ENCODE results near the gene HOXD4.

The HOXD4 gene

DNA sequence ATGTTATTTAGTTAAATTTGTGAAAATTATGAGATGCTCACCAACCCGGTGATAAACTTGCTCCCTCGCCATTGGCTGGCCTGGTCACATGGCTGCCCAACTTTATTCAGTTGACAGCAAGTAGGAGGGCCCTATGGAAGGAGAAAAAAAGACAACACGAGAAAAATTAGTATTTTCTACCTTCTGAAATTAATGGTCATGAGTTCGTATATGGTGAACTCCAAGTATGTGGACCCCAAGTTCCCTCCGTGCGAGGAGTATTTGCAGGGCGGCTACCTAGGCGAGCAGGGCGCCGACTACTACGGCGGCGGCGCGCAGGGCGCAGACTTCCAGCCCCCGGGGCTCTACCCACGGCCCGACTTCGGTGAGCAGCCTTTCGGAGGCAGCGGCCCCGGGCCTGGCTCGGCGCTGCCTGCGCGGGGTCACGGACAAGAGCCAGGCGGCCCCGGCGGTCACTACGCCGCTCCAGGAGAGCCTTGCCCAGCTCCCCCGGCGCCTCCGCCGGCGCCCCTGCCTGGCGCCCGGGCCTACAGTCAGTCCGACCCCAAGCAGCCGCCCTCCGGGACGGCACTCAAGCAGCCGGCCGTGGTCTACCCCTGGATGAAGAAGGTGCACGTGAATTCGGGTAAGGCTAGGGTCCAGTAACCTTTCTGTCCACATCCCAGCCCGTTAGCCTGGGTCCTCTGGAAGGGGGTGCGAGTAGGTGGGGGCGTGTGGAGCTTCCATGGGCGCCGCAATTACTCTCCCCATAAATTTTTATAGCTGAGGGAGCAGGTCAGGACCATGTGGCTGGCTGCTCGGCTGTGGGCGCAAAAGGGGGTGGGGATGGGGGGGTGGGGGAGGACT, at the start of gene HOXD4:
Gene HOXD4, plus strand, starts transcription at position 109 of the 846 bp plus-strand sequence. Its CDS starts 84 bp downstream, at position 193.
- no peak for DNase-seq

DNA sequence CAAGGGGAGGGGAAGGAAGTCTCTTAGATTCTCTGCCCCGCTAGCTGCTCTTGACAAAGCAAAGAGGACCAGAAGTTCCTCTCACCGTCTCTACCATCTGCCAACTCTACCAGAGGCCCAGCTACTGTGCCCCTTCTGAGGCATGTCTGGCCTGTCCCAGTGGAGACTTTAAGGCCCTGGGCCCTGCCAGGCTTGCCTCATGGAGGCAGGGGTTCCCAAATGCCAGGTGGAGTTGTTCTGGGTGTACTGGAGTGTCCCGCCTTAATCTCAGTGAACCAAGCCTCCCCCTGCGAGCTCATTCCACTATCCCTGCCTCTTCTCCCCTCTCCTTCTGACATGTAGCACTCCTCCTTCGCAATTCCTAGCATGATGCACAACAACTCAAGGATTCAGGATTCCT, 49.5 kb upstream of the HOXD4 start:
- DNase-seq = no peak

DNA sequence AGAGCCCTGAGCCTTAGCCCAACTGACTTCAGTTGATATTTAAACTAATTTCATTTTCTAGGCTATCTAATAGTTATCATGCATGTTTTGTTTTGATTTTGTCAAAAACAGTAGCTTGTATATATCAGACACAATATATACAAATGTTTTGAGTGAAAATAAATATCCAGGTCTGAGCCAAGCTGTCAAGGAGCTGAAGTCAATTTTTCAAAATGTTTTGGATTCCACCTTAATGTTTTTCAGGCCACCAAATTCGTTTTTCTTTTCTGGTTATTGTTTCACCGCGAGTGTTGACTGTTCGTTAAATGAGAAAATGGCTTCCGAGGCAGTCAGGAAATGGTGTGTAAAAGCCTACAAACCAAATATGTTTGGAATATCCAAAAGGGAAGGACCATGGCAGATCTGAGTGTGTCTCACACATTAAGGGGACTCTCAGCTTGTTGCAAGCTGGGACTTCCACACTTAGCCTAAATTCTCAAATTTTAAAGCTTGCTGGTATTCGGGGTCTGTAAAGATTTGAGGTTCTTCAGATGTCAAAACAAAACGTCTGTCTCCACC, 49.0 kb upstream of the HOXD4 start:
- DNase-seq = no peak

DNA sequence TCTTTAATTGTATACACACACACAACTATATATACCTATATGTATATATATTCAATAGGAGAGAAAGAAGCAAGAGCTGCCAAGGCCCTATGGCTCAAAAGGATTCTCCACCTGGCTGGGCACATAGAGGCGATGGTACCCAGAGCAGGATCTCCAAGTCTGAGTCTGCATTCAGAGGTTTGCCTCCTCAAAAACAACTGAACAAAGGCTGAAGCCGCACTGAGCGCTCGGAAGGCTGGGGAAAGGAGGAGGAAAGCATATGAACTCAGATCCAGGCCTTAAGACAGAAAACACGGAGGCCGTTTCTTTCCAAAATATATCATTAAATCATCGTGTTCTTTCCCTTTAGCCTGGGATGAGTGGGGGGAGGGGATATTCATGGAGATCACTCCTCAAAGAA, 48.2 kb upstream of the HOXD4 start:
- DNase-seq = no peak

DNA sequence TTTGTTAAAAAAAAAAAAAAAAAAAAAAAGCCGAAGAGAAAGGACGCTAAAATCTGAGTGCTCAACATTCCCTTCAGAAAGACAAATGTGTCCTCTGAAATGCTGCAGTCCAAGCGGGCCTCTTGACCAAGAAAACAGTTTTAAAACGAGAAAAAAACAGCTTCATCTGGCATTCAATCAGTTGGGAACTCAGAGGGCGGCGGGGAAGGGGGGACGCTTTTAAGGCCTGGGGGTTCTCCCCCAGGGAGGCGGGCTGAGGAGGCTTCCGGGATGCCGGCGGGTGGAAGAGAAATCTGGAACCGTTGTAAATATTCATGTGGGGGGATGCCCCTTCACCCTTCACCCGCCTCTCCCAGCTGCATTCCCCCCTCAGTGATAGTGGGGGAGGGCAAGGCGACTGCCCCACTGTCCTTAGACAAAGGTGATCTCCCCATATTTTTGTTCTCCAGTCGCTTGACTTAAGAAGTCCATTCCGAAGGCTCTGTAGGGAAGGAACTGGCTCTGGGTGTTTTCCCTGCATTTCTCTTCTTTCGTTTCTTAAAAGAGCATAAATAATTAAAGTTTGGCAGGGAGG, 47.5 kb upstream of the HOXD4 start:
- no peak for DNase-seq

DNA sequence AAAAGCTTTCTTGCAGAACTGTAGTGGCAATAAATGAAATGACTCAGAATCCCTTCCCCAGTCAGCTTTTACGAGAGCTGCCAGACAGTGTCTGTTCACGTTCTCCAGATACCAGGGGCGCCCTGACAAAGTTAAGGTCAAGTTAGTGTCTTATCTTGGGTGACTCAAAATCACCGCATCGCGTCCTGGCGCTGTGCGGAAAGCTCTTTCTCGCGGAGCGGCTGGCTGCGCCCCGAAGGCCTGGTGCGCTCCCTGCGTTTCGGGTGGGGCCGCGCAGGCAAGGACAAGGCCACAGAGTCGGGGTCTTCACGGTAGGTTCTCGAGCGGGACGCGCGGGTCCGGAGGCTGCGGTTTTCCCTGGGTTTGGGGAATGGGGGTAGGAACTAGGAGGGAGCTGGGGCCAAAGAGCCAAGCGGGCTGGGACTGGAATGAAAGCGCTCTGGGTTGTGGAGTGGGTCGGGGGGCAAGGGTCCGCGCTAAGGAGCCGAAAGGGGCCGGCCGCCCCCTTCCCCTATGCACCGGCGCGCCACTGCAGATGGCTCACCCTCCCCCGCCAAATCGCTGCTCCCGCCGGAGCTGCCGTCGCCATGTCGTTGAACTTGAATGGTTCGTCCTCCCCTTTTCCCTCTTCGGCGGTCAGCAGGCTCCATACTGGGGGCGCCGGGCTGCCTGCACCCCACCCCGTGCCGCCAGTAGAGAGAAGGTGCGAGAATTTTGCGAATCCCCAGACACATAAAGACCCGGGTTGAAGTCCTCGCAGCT, 46.9 kb upstream of the HOXD4 start:
- no peak for DNase-seq

DNA sequence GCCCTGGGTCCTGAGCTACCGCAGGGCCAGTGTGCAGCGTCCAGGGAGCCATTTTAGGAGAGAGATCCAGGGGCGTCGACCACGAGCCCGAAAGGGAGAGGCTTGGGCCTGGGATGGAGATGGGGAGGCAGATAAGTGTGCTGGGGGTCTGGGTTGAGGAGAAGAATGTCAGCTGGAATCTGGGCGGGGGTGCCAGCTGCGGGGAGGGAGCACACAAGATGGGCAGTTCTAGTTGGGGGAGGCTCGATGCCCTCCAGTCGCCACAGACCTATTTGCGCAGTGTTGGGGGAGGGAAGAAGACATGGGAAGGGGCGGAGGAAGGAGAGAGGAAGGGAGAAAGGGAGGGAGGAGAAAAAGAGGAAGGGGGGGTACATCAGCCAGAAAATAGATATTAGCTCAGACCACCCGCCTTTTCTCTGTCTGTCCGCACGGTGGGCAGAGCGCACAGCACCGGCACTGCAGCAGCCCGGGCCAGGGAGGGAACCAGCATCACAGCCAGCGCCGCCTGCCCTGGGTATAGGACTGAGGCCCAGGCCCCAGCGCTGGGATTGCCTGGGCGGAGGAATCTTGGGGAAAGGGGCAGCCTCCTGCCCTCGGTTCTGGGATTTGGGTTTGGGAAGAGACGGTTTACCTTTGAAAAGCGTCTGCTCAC, 46.1 kb upstream of the HOXD4 start:
- DNase-seq = no peak

DNA sequence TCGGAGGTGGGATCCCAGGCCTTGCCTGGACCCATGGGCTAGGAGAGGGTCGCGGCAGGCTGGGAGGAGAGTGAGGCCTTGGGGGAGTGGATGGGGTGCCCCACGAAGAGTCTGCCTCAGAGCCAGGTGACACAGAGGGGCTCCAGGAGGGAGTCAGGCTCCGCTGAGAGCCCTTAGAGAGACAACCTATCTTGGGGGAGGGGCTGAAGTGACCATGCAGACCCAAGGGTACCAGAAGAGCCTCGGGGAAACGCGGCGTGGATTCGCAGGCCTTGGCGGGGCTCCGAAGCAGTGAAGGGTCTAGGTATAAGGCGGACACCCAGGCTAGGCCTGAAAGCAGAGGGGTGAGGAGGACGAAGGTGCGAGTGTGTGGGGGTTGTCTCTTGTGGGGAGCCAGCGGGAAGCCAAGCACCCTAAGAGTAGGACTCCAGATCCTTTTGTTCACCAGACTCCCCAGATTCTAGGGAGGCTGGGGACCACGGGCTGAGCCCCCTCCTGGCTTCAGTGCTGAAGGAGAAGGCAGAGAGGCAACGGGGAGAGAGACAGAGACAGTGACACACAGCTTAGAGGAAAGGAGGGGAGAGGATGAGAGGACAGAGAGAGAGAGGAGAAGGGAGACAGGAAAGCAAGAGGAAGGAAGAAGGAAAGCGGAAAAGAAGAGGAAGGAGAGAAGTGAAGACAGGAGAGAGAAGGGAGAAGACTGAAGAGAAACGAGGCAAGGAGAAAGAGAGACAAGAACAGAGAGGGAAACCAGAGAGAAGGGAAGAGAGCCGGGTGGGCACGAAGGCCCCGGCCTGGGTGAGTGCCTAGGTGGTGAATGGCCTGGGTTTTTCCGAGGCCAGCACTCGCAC, 45.4 kb upstream of the HOXD4 start:
- DNase-seq = no peak

DNA sequence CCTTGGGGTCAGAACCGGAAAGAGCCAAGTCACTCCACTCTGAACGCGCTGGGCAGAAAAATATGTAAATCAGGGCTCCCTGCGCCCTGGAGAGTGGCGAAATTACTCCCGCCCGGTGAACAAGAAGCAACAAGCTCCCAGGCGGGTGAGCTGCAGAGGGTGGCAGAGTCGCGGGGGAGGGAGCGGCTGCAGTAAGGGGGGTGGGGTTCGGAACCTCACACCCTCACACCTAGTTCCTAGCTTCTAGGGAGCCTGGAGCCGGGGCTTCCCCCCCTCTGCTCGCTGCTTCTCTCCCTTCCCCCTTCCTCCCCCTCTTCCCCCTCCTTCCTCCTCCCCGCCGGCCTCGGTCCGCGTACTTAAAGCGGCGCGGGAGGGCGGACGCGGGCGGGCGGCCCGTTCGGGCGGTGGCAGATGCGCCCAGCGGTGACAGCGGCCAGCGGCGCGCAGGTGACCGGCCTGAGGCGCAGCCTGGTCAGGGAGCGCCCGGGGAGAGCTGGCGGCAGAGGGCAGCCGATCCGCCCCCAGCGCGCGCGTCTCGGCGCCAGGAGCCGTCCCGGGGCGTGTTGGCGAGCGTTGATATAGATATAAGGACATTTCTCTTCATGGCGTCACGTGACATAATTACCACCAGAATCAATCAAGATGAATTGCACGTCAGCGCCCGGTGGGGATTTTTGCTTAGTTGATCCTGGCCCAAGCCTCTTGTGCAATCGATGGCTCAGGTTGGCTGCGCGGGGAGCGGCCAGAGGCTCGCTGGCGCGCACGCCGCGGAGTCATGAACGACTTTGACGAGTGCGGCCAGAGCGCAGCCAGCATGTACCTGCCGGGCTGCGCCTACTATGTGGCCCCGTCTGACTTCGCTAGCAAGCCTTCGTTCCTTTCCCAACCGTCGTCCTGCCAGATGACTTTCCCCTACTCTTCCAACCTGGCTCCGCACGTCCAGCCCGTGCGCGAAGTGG, 44.5 kb upstream of the HOXD4 start, which contains the start of gene HOXD11:
Gene HOXD11, plus strand, starts transcription at position 700 of the 959 bp plus-strand sequence. Its CDS starts 76 bp downstream, at position 776.
- no peak for DNase-seq

DNA sequence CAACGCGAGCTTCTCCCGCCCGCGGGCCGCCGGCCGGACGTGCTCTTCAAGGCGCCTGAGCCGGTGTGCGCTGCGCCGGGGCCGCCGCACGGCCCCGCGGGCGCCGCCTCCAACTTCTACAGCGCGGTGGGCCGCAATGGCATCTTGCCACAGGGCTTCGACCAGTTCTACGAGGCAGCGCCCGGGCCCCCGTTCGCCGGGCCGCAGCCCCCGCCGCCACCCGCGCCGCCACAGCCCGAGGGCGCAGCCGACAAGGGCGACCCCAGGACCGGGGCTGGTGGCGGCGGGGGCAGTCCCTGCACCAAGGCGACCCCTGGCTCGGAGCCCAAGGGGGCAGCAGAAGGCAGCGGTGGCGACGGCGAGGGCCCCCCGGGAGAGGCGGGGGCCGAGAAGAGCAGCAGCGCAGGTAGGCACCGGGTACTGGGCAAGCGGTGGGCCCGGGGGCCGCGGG, 43.6 kb upstream of the HOXD4 start:
- DNase-seq = no peak

DNA sequence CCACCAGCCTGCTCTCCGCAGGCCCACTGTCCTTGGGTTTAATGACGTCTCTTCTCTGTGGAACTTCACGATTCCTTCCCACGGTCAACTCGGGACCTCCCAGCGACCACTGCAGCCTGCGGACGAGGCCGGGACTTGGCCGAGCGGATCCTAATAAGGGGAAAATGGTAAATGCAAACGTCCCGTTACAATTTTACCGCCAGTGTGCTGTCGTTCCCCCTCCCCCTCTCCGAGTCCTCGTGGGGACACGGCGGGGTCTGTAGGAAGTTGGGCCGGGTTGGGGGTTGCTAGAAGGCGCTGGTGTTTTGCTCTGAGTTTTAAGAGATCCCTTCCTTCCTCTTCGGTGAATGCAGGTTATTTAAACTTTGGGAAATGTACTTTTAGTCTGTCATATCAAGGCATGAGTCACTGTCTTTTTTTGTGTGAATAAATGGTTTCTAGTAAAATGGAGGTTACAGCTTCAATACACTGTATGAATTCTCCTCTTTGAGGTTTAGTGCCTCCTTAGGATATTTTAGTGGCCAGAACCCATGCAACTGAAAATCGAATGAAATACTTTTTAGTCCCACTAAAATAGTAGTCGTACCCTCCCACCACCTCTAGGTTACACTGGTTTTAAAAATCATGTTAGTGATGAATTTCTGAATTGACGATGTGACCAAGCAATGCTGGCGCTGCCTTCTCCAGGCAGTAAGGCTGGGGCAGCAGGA, 42.0 kb upstream of the HOXD4 start:
- DNase-seq = no peak

DNA sequence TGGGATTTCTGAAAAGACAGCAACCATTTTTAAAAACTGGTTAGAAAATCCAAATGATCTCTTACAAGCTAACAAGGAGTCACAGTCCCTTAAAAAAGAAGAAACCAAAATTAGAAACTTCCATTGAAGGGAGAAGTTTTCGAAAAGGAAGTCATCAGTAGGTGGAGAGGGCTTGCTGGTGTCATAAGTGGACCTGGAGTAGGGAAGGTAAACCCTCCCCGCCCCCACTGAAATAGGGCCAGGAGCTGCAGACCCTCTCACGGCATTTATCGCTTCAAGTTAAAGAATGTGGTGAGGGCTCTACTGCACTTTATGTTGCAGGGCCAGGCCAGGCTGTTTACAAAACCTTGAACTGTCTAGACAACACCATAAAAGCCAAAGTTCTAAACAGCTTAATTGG, 41.4 kb upstream of the HOXD4 start:
- DNase-seq = no peak

DNA sequence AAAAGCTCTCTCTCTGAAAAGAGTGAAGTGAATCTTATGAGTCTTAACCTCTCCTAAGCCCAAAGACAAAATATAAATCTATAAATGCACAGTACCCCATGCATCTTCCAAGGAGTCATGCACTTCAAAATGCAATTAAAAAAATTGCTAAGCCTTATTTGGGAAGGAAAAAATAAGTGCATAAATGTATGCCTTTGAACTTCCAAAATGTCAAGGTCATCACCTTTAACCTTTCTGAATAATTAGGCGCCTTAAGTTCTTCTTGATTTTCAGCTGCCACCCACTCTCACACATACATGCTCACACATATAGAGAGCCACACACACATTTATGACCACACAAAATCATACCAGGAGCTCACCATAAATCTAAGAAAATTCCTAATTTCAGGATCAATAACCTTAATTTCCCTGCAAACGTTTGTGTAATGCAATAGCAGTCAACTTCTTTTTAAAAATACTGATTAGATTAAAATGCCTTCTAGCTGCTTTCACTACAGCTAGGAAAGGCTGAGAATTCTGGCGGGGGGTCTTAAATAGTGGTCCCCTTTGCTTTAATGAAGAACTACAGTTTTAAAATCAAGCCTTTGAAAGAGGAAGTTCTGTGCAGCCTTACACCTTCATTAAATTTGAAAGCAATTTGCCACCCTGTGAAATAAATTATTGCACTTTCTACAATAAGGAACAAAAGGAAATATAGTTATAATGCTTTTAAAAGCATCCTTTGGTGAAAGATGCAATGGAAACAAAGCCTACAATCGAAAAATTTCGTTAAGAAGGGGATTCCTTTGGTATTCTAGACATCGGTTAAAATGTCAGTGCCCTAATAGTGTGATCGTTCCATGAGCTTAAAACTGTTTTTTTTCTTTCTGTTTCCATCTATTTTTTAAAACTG, 40.7 kb upstream of the HOXD4 start:
- no peak for DNase-seq

DNA sequence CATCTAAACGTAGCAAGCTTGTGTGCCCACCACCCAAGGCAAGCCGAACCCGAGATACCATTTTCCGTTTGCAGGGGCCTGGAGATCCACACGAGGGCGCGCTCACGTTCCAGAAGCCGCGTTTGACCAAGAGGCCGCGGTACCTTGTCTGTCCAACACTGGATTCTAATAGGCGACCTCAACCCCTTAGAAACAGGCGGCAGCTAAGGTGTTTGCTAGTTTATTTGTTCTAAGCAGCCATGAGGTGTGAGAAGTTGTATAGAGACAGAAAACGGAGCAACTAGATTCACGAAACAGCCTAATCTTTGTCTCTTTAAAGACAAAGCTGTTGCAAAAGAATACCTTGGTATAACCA, 40.1 kb upstream of the HOXD4 start:
- DNase-seq = no peak

DNA sequence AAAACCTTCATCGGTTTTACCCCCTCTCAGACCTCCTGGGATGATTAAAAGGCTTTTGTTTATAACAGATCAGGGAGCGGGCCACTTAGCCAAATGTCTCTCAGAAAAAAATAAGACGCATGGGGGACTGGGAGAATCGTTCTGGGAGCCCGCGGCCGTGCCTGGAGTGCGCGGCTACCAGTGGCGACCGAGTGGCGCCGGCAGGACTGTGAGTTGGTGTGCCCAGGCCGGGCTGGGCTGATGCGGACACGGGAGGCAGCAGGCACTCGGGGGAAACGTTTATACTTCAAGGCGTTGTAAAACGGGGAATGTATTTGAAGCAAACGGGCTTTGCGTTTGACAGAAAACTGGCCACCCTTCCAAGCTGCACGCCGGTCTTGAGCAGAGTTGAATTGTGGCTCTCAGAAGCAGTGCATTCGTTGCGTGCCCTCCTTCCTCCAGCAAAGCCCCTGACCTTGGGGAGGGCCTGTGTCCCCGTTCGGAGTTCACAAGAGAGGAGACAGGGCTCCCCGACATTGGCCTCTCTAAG, 39.4 kb upstream of the HOXD4 start:
- no peak for DNase-seq

DNA sequence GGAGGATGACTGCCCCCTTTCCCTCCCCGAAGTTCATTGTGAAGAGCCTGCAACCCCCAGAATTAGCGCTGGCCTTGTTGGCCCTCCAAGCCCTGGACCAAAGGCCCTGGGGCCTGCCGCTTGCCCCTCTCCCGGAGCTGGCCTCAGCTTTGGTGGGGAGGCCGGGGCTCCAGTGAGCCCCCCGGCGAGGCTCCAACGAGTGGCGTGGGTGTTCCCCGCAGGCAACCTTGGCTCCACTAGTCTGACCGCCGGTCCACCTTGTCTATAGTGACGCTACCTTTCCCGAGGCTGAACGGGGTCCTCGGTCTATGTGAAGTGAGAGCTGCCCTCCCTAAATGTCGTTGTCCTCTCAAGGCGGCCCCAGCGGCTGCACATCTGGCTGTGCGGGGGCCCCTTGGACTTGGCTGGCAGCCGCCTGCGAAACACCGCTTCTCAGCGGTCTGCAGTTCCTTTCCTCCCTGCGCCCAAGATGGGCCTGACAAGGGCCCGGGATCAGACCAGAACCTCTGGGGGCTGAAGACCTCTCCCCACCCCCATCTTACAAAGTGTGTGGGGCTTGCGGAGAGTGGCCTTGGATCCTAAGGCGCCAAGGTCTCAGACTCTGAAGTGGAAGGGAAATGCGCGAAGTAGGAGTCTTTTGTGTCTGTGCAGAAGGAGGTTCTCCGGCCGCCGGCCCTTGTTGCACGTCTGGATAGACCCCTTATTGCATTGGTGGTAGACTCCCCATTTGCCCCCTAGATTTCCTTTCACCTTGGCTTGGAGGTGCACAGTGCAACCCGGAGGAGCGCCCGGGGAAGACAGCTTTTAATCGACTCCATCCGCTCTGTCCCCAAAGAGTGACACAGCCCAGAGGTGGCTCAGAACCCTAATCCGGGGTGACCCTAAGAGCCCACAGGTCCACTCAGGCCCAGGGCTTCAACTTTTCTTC, 38.7 kb upstream of the HOXD4 start:
- no peak for DNase-seq
